HG03095 (cell line): ENCODE data around the gene PALMD.

ENCODE experiments used
- ATAC-seq: cut with Tn5 transposase; IDR thresholded peaks from one replicate; pipeline ENCODE4 v1.9.1; 2021; ENCODE audit warnings: moderate library complexity; ENCODE audit not compliant: unreplicated experiment

PALMD gene

GRCh38 chr1:99682291-99682751 lies 36.4 kb downstream of the PALMD start:
- ATAC-seq = no peak

- ATAC-seq = peak; percentile 96
Measured at GRCh38 chr1:99685516-99686180, 39.7 kb downstream of the PALMD start.

DNA sequence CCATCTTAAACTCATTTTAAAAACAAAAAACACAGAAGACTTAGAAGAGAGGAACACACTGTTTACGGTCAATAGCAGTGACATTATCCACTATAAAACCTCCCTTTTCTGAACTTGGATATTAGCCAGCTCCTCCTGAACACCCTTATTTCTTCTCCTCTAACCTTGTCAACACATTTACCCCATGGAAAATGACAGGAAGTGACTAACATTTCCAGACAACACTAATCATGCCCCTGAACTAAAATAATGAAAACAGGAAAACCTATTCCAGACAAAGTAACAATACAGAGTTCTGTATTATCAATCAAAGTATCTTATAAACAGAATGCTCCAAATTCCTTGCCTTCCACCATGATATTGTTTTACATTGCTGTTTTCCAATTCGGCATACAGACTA lies 45.3 kb downstream of the PALMD start:
- no peak for ATAC-seq

GRCh38 chr1:99696616-99697015 lies 50.7 kb downstream of the PALMD start:
- ATAC-seq = no peak

DNA sequence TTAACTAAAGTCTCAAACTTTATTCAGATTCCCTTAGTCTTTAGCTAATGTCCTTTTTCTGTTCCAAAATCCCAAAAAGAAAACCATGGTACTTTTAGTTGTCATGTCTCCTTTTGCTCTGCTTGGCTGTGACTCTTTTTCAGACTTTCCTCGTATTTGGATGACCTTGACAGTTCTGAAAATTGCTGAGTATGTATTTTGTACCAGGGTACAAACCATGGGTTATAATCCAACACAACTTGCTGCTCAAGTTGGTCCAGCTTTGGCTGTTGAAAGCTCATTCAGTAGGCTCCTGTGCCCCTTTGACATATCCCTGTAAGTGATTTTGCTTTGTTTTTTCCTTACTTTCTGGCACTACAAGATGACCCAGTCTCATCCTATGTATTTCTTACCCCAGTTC lies 51.7 kb downstream of the PALMD start:
- no peak for ATAC-seq

DNA sequence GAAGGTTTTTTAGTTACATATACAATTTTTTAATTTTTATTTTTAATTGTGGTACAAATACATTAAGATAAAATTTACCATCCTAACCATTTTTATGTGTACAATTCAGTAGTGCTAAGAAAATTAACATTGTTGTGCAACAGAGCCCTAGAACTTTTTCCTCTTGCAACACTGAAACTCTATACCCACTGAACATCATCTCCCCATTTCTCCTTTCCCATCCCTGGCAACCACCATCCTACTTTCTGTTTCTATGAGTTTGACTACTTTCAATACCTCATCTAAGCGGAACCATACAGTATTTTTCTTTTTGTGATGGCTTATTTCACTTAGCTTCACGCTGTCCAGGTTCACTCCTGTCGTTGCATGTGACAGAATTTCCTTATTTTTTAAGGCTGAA lies 54.1 kb downstream of the PALMD start:
- ATAC-seq = no peak

DNA sequence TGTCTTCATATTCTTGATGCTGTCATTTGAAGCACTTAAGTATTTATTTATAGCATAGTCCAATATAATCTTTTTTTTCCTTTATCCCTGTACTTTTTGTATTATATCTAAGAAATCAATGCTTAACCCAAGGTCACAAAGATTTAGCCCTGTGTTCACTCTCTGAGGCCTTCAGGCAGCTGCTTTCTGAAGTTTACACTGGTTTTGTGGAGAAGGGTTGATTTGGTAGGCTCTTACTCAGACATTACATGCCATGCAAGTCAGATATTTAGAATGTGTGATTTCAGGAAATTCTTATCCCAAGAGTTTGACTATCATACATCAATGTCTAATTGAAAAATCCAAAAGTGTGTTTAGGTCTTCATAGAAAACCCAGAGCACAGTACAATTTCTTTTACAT lies 56.3 kb downstream of the PALMD start:
- ATAC-seq = no peak

DNA sequence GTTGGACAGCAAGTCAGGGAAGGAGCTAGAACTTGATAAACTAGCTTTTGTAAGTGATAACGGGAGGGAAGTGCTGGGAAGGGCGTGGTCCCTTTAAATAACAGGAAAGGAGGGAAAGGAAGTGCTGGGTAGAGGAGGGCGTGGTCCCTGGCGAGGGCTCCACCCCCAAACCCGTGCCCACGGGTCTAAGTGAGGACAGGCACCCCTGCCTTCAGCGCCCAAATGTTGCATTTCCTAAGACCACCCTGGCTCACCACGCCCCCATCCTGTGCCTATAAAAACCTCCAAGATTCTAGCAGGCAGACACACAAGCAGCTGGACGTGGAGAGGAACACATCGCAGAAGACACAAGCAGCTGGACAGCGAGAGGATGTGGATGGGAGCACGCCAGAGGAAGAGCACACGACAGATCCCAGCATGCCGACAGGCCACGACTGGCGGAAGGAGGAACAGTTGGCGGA lies 58.5 kb downstream of the PALMD start:
- no peak for ATAC-seq

DNA sequence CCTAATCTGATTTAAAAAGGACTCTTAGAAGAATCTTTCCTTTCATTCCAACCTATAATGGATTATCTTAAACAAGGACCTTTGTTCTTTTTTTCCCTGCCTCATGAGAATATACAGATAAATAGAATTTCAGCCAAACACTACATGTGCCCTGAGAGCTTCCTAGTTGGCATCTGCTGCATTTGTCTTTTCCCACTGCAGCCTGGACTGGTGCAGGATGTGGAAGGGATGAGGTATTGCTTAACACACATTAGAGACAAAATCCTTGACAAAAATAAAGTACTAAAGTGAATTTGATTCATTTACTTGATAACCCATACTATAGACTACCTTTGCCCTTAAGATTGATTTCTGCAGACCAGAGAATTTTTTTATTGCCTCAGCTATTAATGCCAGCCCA lies 59.5 kb downstream of the PALMD start:
- ATAC-seq = no peak

GRCh38 chr1:99707535-99708142 lies 61.7 kb downstream of the PALMD start:
- ATAC-seq = peak; percentile 84

- ATAC-seq = no peak
Measured at GRCh38 chr1:99710994-99711393, 65.1 kb downstream of the PALMD start.

- no peak for ATAC-seq
Measured at GRCh38 chr1:99713006-99713405, 67.1 kb downstream of the PALMD start.

GRCh38 chr1:99717005-99717404 lies 71.1 kb downstream of the PALMD start:
- ATAC-seq = no peak

DNA sequence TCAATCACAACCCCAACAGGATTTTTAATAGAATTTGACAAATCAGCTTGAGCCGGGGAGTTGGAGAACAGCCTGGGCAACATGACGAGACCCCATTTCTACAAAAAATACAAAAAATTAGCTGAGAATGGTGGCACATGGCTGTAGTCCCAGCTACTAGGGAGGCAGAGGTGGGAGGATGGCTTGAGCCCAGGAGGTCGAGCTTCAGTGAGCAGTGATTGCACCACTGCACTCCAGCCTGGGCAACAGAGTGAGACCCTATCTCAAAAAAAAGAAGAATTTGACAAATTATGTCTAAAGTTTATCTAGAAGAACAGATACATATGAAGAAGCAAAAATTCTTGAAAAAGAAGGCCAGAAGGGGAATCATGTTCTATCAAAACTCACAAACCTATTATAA lies 77.3 kb downstream of the PALMD start:
- ATAC-seq = no peak

- ATAC-seq = no peak
Measured at GRCh38 chr1:99725996-99726395, 80.1 kb downstream of the PALMD start.

DNA sequence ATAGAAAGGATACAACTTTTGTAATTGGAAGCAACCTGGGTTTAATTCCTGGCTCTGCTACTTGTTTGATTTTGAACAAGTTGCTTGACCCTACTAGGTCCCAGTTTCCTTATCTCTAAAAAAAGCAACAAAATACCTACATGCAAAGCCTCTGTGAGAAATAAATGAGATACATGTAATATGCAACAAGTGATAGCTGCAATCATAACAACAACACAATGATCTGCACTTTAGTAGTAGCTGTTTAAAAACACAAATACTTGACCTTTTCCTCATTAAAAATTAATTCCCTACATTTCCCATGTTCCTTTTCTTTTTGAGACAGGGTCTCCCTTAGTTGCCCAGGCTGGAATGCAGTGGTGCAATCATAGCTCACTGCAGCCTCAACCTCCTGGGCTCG lies 80.5 kb downstream of the PALMD start:
- no peak for ATAC-seq

GRCh38 chr1:99726818-99727217 lies 80.9 kb downstream of the PALMD start:
- no peak for ATAC-seq

DNA sequence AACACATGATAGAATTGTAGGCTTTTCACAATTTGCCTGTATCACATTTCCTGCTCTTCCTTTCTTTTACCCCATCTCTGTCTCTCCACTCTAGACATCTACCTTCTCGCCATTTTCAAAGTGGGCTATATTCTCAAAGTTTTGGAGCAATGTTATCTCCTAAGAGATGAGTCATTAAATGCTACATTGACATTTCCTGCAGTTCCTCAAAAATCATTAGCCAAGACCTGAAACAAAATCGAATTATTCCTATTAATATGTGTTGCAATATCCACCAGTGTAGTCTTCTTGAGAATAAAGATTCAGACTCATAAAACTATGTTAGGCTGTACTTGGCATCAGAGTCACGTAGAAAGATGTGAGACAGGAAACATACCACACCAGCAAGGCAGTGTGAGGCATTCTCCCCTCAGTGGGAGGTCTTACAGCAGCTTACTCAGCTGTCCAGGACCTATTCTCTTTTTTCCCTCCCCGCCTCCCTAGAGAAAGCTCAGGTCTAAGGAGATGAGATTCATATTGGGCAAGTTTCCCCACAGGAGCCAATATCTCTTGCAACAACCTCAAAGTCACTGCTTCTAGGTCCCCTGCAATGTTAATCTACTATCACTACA lies 81.8 kb downstream of the PALMD start:
- no peak for ATAC-seq

- ATAC-seq = no peak
Measured at GRCh38 chr1:99728494-99729235, 82.8 kb downstream of the PALMD start.

GRCh38 chr1:99731384-99731783 lies 85.5 kb downstream of the PALMD start:
- no peak for ATAC-seq

DNA sequence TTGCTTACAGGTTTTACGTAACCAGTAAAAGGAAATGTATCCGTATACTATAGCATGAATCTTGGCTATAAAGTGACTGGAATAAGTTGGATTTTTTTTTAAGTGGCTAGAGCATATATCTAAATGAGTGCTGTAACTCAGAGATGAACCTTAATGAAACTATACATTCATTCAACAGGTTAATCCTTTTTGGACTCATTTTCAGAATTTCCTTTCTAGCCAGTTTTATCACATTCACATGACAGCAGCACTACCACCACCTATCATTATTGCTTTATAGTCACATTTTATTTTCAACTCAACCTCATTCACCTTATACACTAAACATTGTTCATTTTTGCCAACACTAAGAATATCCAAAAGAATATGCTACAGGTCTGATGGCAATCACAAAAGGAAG lies 89.9 kb downstream of the PALMD start:
- no peak for ATAC-seq

DNA sequence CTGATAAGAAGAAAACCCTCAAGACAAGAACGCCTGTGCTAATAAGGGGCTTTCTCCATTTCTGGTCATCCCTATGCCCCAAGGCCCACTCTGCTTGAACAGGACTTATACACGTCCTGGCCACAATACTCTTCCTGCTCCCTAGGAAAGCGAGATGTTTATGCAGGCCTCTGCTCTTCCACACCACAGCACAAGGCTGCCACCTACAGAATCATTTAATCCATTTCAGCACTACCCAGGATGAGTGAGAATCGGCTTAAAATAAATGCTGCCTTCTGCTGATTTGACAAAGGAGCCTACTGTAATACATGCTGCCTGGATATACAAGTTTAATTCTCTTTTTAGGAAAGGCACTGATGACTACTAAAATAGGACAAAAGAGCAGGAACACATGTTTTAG lies 91.1 kb downstream of the PALMD start:
- no peak for ATAC-seq
